ENCODE results near the gene E4F1.

The E4F1 gene

DNA sequence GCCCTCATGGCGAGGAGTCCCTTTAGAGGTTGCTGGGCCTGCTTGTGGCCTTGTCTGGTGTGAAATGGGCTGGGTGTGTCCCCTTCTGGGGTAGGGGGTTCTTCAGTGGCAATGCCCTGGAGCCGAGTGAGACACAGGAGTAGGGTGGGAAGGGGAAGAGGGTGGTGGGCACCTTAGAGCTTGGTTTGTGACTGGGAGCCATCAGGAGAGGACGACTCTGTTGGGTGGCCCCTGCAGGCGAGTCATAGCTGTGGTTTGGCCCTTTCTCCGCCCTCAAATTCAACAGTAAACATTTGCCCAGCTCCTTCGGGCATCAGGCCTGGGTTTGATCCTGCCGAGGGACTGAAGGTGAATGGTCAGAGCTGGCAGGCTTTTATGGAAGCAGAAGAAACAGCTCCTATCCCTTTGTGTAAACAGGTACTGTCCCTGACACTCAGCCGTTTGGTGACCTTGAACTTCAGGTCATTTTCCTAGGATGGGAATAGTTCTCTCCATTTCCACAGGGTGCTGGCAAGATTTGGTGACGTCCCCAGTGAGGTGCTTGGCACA, 2.9 kb downstream of the E4F1 start:
- in situ Hi-C loops (cut with MboI; ENCODE audit: low pct_unique_long_range_greater_than_20kb, low sequenced_read_pairs), result no loop called here
- DNase-seq, result no peak

DNA sequence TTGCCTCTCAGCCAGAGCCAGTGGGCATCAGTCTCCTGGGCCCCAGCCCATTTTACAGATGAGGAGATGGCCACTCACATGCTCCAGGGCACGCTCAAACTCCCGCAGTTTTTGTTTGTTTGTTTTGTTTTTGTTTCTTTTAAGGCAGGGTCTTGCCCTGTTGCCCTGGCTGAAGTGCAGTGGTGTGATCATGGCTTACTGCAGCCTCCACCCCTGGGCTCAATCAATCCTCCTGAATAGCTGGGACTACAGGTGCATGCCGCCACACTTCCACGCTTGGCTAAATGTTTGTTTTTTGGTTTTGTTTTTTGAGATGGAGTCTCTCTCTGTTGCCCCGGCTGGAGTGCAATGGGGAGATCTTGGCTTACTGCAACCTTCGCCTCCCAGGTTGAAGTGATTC, 3.5 kb downstream of the E4F1 start:
- DNase-seq, result no peak
- in situ Hi-C loops (cut with MboI; ENCODE audit: low pct_unique_long_range_greater_than_20kb, low sequenced_read_pairs), result no loop called here

DNA sequence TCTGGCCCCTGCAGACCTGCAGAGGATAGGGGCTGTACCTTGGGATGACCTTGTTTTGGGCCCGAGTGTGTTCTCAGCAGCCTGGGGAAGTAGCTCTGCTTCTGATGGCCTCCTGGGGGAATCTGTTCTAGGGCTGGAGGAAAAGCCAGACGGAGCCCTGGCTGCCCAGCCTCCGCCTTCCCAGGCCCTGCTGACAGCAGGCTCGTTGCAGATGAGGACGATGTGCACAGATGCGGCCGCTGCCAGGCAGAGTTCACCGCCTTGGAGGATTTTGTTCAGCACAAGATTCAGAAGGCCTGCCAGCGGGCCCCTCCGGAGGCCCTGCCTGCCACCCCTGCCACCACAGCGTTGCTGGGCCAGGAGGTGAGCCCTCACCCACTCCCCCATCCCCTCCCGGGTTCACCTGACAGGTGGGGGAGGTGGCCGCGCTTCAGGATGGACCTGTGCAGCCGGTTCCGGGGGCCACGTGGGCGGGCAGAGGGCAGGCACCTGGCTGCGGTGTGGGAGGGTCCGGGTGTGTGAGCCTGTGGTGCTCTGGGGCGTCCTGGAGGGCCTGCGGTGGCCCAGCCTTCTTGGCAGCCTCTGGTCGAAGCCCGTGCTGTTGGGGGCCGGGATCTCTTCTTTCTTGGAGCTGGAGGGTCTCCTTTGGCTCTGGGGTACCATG, 4.9 kb downstream of the E4F1 start:
- in situ Hi-C loops (cut with MboI; ENCODE audit: low pct_unique_long_range_greater_than_20kb, low sequenced_read_pairs), result no loop called here
- no peak for DNase-seq

DNA sequence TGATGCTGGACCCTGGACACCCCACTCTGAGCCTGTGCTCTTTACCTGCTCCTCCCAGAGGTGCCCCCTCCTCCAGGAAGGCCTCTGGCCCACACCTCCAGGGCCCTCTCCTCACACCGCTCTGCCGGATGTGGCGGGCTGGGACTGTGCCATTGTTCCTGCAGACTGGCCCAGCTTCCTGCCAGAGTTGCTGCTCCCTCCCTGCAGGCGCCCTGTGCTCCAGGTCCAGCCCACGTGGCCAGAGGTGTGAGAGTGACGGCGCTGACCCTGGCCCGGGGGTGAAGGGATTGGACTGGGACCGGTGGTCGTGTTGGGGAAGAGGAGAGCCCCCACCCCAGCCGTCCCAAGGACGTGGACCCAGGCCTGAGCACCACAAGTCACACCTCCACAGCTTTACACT, 5.7 kb downstream of the E4F1 start:
- no peak for DNase-seq
- in situ Hi-C loops (cut with MboI; ENCODE audit: low pct_unique_long_range_greater_than_20kb, low sequenced_read_pairs), result no loop called here

DNA sequence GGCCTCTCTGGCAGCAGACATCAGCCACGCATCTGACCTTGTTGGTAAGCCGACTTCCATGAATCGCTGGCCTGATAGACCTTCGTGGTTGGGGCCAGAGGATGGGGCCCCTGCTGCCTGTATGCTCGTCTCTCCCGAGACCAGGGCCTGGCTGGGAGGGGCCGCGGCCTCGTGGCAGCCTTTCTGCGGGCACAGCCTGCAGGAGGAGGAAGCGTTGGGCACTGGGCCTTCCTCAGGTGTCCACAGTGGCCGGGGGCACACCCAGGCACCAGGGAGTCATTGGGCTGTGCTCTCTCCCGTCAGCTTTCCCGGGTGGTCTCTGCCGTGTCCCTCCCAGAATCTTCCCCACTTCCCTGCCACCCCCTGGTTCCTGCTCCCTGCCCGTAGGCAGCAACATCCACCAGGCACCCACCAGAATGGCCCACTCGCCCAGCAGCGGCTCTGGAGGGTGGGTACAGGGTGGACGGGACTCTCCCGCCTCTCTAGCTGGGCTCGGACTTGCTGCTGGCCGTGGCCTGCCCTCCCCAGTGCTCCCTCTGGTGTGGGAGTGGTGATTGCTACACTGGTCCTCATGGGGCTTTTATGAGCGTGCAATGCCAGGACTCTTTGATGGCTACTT, 6.3 kb downstream of the E4F1 start:
- no peak for DNase-seq
- in situ Hi-C loops (cut with MboI; ENCODE audit: low pct_unique_long_range_greater_than_20kb, low sequenced_read_pairs), result no loop called here

DNA sequence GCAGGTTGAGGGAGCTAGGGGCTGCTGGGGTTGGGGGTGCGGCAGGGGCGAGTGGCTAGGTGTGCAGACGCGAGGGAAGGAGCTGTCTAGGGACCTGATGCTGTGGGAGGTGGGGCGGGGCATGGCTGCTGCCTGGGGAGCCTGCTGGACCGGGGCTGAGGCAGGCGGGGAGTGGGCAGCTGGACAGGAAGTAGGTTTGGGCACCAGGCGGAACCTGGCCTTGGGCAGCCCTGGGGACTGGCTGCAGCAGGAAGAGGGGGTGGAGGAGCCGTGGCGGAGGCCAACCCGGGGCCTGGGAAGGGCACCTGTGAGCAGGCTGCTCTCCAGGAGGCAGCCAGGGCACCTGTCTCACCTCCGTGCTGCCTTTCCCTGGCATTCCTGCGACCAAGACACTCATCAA, 7.0 kb downstream of the E4F1 start:
- in situ Hi-C loops (cut with MboI; ENCODE audit: low pct_unique_long_range_greater_than_20kb, low sequenced_read_pairs), result no loop called here

DNA sequence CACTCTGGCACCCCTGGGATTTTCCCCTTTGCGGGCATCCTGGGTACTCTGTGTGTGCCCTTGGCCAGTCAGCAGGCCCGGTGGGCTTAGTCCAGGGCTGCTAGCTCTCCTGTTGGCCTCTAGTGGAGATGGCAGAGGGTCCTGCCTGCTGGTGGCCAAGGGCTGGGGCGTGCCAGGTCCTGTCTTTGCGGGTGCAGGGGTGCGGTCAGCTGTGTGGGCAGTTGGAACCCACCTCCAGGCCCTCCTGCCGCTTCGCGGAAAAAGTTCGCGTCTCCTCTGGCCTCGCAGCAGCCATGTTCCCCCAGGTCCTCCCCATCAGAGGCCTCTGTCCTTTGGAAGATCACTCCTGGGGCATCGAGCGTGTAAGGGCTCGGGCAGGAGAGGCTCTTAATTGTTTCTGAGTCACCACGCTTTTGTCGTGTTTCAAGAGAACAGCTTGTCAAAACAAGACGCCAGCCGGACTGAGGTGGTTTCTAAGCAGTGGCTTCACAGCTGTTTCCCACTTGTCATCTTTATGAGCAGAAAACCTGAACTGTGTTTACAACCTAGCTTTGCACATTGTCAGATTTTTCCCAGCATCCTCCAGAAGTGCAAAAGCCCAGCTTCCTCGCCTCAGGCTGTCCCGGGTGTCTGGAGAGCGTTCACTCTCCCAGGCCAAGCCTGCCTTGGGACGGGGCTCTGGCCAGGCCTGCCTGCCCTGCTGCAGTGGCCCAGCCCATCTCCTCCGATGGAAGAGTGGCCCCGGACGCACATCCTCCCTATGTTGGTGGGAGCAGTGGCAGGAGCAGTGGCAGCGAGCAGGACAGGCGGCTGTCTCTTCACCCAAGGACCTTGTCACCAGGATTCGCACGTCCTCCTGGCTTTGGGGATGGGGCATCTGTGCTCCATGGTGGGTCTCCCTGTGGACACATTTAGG, 7.9 kb downstream of the E4F1 start:
- in situ Hi-C loops (cut with MboI; ENCODE audit: low pct_unique_long_range_greater_than_20kb, low sequenced_read_pairs), result no loop called here
- DNase-seq, result no peak

More for the DNA sequence above, 7.0 kb downstream of the E4F1 start:
- no peak for DNase-seq

DNA sequence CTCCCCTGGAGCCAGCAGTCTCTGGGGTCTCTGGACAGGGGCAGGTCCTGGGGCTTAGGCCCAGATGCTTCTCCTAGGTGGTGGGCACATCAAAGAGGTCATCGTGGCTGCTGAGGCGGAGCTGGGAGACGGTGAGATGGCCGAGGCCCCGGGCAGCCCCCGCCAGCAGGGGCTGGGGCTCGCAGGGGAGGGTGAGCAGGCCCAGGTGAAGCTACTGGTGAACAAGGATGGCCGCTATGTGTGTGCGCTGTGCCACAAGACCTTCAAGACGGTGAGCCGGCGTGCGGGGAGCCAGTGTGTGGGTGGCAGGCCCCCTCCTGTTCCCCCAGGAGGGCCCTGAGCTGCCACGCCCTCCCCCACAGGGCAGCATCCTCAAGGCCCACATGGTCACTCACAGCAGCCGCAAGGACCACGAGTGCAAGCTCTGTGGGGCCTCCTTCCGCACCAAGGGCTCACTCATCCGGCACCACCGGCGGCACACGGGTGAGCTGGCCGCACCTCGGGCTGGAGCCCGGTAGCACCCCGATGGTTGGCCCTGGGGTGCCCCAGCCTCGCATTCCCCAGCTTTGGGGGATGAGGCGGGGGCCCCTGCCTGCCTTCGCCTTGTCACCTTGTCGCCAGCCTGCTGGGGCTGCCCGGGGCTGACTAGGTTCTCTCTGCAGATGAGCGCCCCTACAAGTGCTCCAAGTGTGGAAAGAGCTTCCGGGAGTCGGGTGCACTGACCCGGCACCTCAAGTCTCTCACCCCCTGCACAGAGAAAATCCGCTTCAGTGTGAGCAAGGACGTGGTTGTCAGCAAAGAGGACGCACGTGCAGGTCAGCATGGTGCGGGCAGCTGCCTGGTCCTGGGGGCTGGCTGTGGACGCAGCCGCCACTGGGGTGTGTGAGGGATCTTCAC, 9.0 kb downstream of the E4F1 start:
- in situ Hi-C loops (cut with MboI; ENCODE audit: low pct_unique_long_range_greater_than_20kb, low sequenced_read_pairs), result no loop called here
- no peak for DNase-seq

DNA sequence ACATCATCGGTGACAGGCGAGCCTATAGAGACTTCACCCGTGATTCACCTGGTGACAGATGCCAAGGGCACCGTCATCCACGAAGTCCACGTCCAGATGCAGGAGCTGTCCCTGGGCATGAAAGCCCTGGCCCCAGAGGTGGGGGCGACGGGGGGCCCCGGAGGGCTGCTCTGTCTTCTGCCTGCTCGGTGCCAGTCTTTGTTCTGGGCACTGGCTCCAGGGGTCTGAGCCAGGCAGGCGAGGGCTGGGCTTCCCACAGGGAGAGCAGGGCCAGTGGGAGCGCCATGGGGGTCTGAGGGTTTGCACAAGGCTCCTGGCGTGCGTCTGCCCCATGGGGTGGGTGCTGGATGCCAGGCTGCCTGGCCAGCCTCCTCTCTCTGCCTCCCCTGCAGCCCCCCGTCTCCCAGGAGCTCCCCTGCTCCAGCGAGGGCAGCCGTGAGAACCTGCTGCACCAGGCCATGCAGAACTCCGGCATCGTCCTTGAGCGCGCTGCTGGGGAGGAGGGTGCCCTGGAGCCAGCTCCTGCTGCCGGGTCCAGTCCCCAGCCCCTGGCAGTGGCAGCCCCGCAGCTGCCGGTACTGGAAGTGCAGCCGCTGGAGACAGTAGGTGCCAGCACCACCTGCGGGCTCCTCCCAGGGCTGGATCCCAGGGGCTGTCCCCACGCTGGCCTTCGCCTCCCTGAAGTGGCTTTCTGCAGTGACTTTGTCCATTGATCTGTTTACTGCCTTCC, 9.8 kb downstream of the E4F1 start:
- DNase-seq, result no peak
- in situ Hi-C loops (cut with MboI; ENCODE audit: low pct_unique_long_range_greater_than_20kb, low sequenced_read_pairs), result no loop called here

DNA sequence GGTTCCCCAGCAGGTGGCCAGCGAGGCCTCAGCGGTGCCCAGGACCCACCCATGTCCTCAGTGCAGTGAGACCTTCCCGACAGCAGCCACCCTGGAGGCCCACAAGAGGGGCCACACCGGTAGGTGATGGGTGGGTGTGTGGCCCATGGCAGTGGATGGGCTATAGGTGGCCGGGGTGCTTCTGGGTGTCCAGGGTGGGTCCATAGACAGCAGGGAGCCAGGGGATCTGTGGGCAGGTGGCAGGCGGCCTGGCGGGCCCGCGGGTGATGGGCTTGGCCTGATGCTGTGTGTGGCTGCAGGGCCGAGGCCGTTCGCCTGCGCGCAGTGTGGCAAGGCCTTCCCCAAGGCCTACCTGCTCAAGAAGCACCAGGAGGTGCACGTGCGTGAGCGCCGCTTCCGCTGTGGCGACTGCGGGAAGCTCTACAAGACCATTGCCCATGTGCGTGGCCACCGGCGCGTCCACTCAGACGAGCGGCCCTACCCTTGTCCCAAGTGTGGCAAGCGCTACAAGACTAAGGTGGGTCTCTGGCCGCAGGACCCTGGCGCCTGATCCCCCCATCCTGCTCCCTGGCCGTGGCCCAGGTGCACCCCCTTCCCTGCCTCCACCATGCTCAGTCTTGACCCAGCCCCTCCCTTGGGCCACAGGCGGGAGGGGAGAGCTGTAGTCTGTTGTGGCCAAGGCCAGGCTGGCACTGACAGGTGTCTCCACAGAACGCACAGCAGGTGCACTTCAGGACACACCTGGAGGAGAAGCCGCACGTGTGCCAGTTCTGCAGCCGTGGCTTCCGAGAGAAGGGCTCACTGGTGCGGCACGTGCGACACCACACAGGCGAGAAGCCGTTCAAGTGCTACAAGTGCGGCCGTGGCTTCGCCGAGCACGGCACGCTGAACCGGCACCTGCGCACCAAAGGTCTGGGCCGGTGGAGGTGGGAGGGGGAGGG, 10.8 kb downstream of the E4F1 start:
- DNase-seq, result no peak
- in situ Hi-C loops (cut with MboI; ENCODE audit: low pct_unique_long_range_greater_than_20kb, low sequenced_read_pairs), result no loop called here

DNA sequence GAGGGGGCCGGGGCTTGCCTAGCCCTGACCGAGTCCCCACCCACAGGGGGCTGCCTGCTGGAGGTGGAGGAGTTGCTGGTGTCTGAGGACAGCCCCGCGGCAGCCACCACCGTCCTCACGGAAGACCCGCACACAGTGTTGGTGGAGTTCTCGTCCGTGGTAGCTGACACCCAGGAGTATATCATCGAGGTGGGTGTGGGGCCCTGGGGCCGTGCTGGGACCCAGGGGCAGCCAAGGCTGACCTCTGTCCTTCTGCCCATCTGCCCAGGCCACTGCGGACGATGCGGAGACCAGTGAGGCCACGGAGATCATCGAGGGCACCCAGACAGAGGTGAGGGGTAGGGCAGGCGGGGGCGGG, 11.4 kb downstream of the E4F1 start:
- in situ Hi-C loops (cut with MboI; ENCODE audit: low pct_unique_long_range_greater_than_20kb, low sequenced_read_pairs), result no loop called here
- DNase-seq, result no peak

DNA sequence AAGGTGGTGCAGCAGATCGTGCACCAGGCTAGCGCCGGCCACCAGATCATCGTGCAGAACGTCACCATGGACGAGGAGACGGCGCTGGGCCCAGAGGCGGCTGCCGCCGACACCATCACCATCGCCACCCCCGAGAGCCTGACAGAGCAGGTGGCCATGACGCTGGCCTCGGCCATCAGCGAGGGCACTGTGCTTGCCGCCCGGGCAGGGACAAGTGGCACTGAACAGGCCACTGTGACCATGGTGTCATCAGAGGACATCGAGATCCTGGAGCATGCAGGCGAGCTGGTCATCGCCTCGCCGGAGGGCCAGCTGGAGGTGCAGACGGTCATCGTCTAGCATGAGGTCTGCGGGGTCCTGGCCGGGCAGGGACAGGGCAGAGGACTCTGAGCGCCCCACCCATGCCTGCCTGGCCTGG, 11.9 kb downstream of the E4F1 start:
- DNase-seq, result no peak
- in situ Hi-C loops (cut with MboI; ENCODE audit: low pct_unique_long_range_greater_than_20kb, low sequenced_read_pairs), result no loop called here

DNA sequence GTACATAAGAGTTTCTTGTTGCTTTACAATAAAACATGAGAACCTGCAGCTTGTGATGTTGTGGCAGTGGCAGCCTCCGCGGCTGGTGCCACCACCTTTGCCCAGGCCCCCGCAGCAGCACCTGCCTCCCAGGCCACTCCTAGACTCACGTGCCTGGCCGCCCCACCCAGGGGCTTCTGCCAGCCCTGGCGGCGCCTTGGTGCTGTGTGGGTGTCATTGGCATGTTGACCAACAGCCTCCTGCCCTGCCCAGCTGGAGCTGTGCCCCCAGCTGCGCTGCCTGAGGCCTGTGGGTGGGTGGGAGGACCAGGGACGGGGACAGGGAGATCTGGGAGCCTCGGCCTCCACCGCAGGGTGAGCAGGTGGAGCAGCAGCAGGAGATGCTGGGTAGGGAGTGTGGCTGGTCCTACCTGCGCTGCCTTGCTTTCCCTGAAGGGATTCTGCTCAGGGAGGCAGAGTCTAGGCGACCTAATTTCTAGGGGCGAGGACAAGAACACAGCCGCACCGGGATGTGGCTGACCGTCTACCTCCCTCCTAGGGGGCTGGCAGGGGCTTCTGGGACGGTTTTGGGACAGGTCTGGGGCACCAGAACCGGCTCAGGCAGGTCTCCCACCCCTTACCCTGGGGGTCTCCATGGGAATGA, 12.4 kb downstream of the E4F1 start:
- in situ Hi-C loops (cut with MboI; ENCODE audit: low pct_unique_long_range_greater_than_20kb, low sequenced_read_pairs), result no loop called here
- DNase-seq, result no peak

DNA sequence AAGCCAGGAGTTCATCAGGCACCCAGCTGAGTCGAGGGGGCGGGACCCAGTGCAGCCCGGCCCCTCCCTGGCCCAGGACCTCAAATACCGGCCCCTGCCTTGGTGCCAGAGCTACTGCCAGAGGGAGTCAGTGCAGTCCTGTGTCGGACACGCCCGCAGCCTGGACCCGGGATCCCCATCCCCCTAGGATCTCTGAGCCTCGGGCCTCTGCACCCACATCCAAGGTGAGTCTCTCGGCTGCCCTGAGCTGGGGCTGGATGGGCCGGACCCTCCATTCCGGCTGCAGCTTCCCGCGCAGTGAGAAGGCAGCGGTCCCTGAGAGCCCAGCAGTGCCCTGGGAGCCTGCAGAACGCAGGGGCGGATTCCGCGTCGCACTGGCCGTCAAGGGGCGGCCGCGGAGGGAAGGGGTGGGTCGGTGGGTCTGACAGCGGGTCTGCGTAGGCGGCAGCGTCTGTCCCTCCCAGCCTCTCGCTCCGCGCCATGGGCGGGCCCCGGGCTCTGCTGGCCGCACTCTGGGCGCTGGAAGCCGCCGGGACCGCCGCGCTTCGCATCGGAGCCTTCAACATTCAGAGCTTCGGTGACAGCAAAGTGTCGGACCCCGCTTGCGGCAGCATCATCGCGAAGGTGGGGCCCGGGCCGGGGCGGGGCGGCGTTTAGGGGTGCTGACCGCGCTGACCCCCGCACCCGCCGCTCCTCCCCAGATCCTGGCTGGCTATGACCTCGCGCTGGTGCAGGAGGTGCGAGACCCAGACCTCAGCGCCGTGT, 13.1 kb downstream of the E4F1 start, which contains the start of gene DNASE1L2:
TSS of gene DNASE1L2 (plus strand) at position 108 of the 765 bp plus-strand sequence. CDS start at position 481, 373 bp downstream.
- in situ Hi-C loops (cut with MboI; ENCODE audit: low pct_unique_long_range_greater_than_20kb, low sequenced_read_pairs), result no loop called here
- DNase-seq, result no peak

DNA sequence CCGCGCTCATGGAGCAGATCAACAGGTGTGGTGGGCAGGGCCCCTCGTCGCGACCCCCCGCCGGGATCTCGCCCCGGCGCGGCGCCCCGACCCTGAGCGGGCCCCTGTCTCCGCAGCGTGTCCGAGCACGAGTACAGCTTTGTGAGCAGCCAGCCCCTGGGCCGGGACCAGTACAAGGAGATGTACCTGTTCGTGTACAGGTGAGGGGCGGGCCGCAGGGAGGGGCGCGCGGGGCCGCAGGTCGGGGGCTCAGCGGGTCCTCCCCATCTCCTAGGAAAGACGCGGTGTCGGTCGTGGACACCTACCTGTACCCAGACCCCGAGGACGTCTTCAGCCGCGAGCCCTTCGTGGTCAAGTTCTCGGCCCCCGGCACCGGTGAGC, 13.7 kb downstream of the E4F1 start:
- in situ Hi-C loops (cut with MboI; ENCODE audit: low pct_unique_long_range_greater_than_20kb, low sequenced_read_pairs), result no loop called here
- DNase-seq, result no peak

DNA sequence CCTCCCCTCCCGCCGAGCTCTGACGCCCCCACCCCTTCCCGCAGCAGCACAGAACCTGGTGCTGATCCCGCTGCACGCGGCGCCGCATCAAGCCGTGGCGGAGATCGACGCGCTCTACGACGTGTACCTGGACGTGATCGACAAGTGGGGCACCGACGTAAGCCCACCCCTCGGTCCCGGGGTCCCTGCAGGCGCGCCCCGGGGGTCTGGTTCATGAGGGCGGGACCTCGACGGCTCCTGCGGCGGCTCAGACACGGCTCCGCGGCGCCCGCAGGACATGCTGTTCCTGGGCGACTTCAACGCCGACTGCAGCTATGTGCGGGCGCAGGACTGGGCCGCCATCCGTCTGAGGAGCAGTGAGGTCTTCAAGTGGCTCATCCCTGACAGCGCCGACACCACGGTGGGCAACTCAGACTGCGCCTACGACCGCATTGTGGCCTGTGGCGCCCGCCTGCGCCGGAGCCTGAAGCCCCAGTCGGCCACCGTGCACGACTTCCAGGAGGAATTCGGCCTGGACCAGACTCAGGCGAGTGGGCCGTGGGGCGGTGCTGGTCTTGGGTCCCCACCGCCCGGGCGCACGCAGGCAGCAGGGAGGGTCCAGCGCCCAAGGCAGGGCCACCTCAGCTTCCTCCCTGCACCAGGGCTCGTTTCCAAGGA, 14.2 kb downstream of the E4F1 start:
- DNase-seq, result no peak

More for the DNA sequence above, 14.2 kb downstream of the E4F1 start:
- in situ Hi-C loops (cut with MboI; ENCODE audit: low pct_unique_long_range_greater_than_20kb, low sequenced_read_pairs), result no loop called here

Measured in KBM-7 (cell line).